ENCODE data around the gene GBA3. TPM values are rescaled to one million over a fixed set of nuclear protein-coding genes. Genes with fewer than 3 reads are reported as not detected.

GBA3 gene
- total RNA-seq, 1 experiment from 2014 or later: not detected

DNA sequence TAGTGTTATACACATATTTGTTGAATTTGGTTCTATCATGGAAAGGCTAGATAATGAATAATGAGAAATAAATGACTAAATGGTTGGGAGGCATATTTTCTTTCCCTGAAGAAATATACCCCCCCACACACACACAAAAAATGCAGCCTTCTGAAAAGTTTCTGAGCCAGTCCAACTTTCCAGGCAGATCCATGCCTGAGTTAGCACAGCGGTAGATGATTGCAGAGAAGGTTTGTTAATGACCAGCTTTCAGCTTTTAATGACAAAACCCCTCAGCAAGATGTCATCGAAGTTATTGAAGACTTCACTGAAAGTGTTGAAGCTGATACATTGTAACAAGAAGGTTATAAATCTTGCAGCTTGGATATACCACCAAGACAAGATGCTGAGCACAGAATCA, 61.4 kb downstream of the GBA3 start:
- DNase-seq (ENCODE audit: low read depth, low spot score) (no peak), ATAC-seq (no peak)
- Histone ChIP-seq H3K9ac (ENCODE audit: low read length) (no peak overlapping the region), H2AFZ (ENCODE audit: low read depth, low read length, poor library complexity, severe bottlenecking) (no peak overlapping the region), H3K4me1 (ENCODE audit: control insufficient read depth in 1 of 2, insufficient read depth in 2 of 2, low read length in 2 of 2) (no peaks in the 10 kb centered on the region), H3K27ac (ENCODE audit: low read depth, low read length) (no peak overlapping the region), H3K36me3 (ENCODE audit: control insufficient read depth in 1 of 2, insufficient read depth in 2 of 2, low read length in 2 of 2) (no peaks in the 10 kb centered on the region), H3K79me2 (ENCODE audit: insufficient read depth, low read length) (no peaks in the 10 kb centered on the region), H3K4me2 (ENCODE audit: low read length) (no peak overlapping the region), H3K9me2 (ENCODE audit: insufficient read depth) (no peaks in the 10 kb centered on the region), H3K9me3 (ENCODE audit: control insufficient read depth in 1 of 2, insufficient read depth in 1 of 2, low read depth in 1 of 2, low read length in 2 of 2) (no peaks in the 10 kb centered on the region), H3K4me3 (replicated peaks in 1 of 2; ENCODE audit: low read depth in 1 of 2, low read length in 2 of 2) (no peak overlapping the region), H3K27me3 (ENCODE audit: insufficient read depth, low read length) (no peaks in the 10 kb centered on the region), H4K20me1 (ENCODE audit: insufficient read depth) (no peaks in the 10 kb centered on the region)
- ChIA-PET CTCF (no interaction called here), POLR2A (no interaction called here), RAD21 (ENCODE audit: low non-redundant PET in 1 of 2, low total read pairs in 2 of 2, uncharacterized antibody in 2 of 2, unreplicated experiment in 2 of 2) (no interaction called here)
- intact Hi-C loops (cut with micrococcal nuclease): no loop called here
- TF ChIP-seq, protein P1, sequence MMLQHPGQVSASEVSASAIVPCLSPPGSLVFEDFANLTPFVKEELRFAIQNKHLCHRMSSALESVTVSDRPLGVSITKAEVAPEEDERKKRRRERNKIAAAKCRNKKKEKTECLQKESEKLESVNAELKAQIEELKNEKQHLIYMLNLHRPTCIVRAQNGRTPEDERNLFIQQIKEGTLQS (IDR thresholded peaks at IDR 0.05): no peak
- no peak for TF ChIP-seq POLR2A (IDR thresholded peaks at IDR 0.05; ENCODE audit: borderline replicate concordance, extremely low read depth, insufficient read depth, insufficient read length)
- TF ChIP-seq ELF1 (IDR thresholded peaks at IDR 0.05; ENCODE audit: borderline replicate concordance, low read depth): no peak
- no peak for TF ChIP-seq ZNF274 (IDR thresholded peaks at IDR 0.05; ENCODE audit: low read depth, low read length)
- no peak for TF ChIP-seq CBX3 (IDR thresholded peaks at IDR 0.05; ENCODE audit: low read depth)
- TF ChIP-seq SRF (IDR thresholded peaks at IDR 0.05; ENCODE audit: low read depth): no peak
- TF ChIP-seq REST (IDR thresholded peaks at IDR 0.05; ENCODE audit: low read depth): no peak
- TF ChIP-seq RAD21 (IDR thresholded peaks at IDR 0.05; ENCODE audit: low read depth): no peak
- TF ChIP-seq EZH2 (IDR thresholded peaks at IDR 0.05): no peak
- no peak for TF ChIP-seq EGR1 (IDR thresholded peaks at IDR 0.05; ENCODE audit: low read depth)
- TF ChIP-seq SP1 (IDR thresholded peaks at IDR 0.05; ENCODE audit: low read depth): no peak
- no peak for TF ChIP-seq SIN3A (IDR thresholded peaks at IDR 0.05; ENCODE audit: low read depth)
- no peak for TF ChIP-seq TCF7L2 (IDR thresholded peaks at IDR 0.05; ENCODE audit: borderline replicate concordance, extremely low read depth, insufficient read depth, insufficient read length)
- no peak for TF ChIP-seq FOSL1 (IDR thresholded peaks at IDR 0.05; ENCODE audit: low read depth)
- no peak for TF ChIP-seq ZBTB33 (IDR thresholded peaks at IDR 0.05; ENCODE audit: extremely low read depth, insufficient replicate concordance, low read length)
- TF ChIP-seq POLR2AphosphoS5 (IDR thresholded peaks at IDR 0.05; ENCODE audit: low read depth, low read length): no peak
- TF ChIP-seq MAX (IDR thresholded peaks at IDR 0.05): no peak
- TF ChIP-seq JUND (IDR thresholded peaks at IDR 0.05): no peak
- TF ChIP-seq CEBPB (IDR thresholded peaks at IDR 0.05; ENCODE audit: low read depth): no peak
- no peak for TF ChIP-seq CTCF (IDR thresholded peaks at IDR 0.05 in 2 of 3, conservative IDR thresholded peaks at IDR 0.05 in 1 of 3; ENCODE audit: borderline replicate concordance in 1 of 3, insufficient read depth in 1 of 3, low read depth in 2 of 3, low read length in 2 of 3)
- BruUV-seq (replicated peaks): no TSS peak
